ENCODE measurements around the gene LOC101059915.
"Not testable (repeated sequence)": the region's sequence is repeated elsewhere in the genome, so short reads cannot be mapped to it uniquely, and the experiment has no call there.

Gene LOC101059915

GRCh38 chrX:71676068-71676795 is 8.9 kb downstream of the LOC101059915 start:
- not testable (repeated sequence) for DNase-seq

GRCh38 chrX:71677195-71677594 is 9.8 kb downstream of the LOC101059915 start:
- not testable (repeated sequence) for DNase-seq

- no peak for DNase-seq
These were observed 12.3 kb downstream of the LOC101059915 start for GRCh38 chrX:71679575-71680207.

GRCh38 chrX:71696641-71697465 is 29.5 kb downstream of the LOC101059915 start:
- not testable (repeated sequence) for DNase-seq

GRCh38 chrX:71697466-71698298 is 30.3 kb downstream of the LOC101059915 start:
- not testable (repeated sequence) for DNase-seq

- not testable (repeated sequence) for DNase-seq
These were observed 31.1 kb downstream of the LOC101059915 start for GRCh38 chrX:71698299-71699022.

- DNase-seq = not testable (repeated sequence)
These were observed 31.6 kb downstream of the LOC101059915 start for GRCh38 chrX:71699023-71699344.

- DNase-seq = not testable (repeated sequence)
These were observed 35.5 kb downstream of the LOC101059915 start for GRCh38 chrX:71702853-71703252.

- DNase-seq = not testable (repeated sequence)
These were observed 46.7 kb downstream of the LOC101059915 start for GRCh38 chrX:71714064-71714463.

GRCh38 chrX:71715551-71715950 is 48.2 kb downstream of the LOC101059915 start:
- not testable (repeated sequence) for DNase-seq

- DNase-seq = not testable (repeated sequence)
These were observed 49.0 kb downstream of the LOC101059915 start for GRCh38 chrX:71716323-71716722.

GRCh38 chrX:71718185-71718584 is 50.8 kb downstream of the LOC101059915 start, which contains the start of gene CXorf49:
Gene CXorf49, minus strand, starts transcription at chrX:71718285. Its CDS starts 134 bp downstream, at chrX:71718151.
- not testable (repeated sequence) for DNase-seq

GRCh38 chrX:71719195-71719594 is 51.8 kb downstream of the LOC101059915 start:
- not testable (repeated sequence) for DNase-seq

GRCh38 chrX:71720289-71720886 is 53.0 kb downstream of the LOC101059915 start:
- not testable (repeated sequence) for DNase-seq
